GM19240 (cell line): ENCODE results near the gene HYAL1.
"Not testable (repeated sequence)": the region's sequence is repeated elsewhere in the genome, so short reads cannot be mapped to it uniquely, and the experiment has no call there.

Experiments
- DNase-seq: peaks from one replicate; pipeline ENCODE4 v3.0.0; 2011; ENCODE audit warnings: low spot score; ENCODE audit not compliant: insufficient read length

Gene HYAL1

GRCh38 chr3:50295553-50296431, 7.6 kb downstream of the HYAL1 start:
- no peak for DNase-seq

DNA sequence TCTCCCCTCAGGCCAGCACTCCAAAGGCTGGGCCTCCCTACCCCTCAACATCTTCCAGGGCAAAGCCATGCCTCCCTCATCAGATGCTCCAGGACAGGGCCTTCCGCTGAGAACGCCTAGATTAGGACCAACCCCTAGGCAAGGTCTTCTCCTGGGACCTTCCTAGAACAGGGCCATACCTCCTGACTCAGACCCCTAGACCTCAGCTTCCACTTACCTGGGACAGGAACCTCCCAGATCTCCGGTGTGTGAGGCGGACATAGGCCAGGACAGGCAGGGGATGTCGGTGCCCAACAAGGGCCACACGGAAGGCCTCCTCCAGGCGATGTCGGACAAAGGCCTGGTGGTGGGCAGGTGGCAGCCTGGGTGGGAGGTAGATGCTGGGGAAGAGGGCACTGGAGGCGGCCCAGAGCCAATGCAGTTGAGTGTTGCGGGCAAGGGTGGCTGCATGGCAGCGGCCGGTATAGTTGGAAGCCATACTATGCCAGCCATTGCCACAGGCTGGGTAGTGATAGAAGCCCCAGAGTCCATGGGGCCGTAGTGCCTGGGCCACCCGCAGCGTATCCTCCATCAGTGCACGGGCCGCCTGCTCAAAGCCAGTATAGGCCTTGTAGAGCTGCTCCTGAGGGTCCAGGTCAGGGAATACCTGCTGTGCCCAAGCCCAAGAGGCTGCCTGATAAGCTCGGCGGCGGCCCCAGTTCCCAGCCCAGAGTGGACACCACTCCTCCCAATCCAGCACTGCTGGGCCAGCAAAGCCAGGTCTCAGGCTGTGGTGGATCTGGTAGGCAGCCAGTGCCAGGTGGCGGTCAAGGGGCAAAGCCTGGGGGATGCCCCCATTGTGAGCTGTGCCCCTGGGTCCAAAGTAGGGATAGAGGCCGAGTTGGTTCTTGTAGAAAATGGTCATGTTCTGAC, 8.6 kb downstream of the HYAL1 start:
- DNase-seq: no peak

- DNase-seq: no peak
These were observed 9.3 kb downstream of the HYAL1 start for GRCh38 chr3:50294089-50294488.

DNA sequence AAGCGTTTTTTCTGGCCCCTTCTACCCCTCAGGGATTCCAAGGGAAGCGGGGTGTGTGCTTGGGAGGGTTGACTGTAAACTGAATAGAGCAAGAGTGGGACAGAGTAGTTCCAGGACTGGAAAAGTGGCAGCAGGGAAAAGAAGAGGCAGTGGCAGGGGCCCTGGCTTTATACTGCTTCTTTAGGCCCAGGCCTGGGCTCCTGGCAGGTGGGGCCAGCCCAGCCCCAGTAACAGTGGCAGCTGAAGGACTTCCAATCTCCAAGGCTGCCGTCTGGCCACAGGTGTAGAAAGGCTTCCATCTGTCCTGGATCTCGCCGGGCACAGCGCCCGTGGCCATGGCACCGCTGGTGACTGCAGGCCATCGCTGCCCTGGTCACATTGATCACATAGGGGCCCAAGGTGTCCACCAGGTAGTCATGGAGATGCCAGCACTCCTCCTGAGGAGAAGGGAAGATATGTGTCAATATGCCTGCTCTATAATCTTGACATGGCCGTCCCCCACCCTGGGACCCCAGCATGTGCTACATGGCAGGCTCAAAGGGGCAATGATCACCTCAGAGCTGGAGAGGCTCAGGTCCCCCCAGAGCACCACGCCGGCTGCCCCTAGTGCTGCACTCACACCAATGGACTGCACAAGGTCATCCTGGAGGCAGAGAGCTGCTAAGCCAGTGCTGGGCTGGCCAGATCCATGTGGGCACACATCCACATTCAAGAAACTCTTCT, 10.1 kb downstream of the HYAL1 start:
- DNase-seq: no peak

DNA sequence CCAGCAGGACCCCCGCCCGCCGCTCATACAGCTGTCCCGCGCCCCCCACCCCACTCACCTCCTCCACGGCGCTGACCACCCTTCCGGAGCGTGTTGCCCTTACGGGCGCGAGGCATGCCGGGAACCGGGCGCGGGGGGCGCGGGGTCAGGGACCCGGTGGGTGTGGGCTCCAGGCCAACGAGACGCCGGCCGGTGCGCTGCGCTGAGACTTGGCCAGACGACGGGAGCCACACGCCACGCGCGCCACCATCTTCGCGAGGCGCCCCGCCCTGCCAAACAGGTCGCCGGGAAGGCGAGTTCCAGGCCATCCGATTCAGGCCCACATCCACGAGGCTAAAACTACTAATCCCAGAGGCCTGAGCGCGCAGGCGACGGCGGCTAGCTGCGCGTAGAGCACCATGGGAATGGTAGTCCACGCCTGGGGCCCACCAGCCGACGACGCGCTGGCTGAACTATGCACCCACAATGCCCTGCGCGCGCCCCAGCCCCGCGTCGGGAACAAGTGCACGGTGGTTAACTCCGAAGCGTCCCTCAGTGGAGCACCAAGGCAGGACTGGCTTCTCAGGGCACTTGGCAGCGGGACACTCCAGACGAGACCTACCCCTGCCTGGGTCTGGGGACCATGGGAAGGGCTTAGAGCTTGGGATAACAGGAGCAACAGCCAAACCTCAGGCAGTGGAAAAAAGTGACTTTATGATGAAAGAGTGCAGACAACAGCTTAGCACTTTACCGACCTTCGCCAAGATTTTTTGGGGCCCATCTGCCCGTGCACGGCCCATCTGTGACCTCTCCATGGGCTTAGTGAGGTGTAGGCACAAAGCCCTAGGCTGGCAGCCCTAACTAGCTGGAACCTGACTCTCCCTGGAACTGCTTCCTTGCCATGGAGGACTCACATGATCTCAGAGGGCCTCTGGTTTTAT, 11.0 kb downstream of the HYAL1 start, which contains the start of gene IFRD2:
Gene IFRD2, minus strand, starts transcription at position 271 of the 920 bp plus-strand sequence. Its CDS starts 155 bp downstream, at position 116.
- peak; percentile 92 for DNase-seq

DNA sequence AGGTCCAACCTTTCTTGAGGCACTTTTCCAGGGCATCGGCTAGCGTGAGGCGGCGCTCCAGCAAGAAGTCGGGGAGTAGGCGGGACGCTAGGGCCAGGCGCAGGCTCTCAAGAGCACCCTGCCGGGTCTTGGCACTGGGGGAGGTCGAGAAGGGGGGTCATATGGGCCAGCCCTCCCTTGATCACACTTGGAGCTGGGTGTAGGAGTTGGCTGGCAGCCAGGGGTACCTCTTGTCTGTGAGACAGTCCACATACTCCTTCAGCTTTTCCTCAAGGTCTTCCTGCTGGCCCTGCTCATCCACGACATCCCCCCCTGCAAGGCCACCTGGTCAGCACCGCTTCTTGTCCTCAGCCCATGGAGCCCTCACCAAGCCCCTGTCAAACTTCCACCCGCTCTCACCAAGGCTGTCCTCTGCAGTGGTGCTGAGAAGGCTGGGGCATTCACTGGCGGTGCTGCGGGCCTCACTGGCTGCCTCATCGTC, 13.2 kb downstream of the HYAL1 start:
- no peak for DNase-seq

DNA sequence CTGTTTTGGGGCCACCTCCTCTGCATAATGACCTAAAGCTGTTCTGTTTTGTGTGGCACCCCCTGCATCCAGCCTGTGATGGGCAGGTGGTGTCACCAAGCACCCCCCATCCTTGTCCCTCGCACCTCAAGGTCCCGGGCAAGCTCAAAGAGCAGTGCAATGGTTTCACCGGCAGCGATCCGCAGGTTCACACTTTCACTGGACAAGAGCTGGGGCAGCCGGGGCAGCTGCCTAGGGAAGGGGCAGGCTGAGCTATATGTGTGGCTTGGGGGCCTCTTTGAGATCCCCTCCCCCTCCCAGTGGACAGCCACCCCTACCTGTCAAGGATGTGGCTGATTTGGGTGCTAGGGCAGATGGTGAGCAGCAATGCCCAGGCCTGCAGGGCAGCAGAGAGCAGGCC, 14.2 kb downstream of the HYAL1 start:
- DNase-seq: no peak

DNA sequence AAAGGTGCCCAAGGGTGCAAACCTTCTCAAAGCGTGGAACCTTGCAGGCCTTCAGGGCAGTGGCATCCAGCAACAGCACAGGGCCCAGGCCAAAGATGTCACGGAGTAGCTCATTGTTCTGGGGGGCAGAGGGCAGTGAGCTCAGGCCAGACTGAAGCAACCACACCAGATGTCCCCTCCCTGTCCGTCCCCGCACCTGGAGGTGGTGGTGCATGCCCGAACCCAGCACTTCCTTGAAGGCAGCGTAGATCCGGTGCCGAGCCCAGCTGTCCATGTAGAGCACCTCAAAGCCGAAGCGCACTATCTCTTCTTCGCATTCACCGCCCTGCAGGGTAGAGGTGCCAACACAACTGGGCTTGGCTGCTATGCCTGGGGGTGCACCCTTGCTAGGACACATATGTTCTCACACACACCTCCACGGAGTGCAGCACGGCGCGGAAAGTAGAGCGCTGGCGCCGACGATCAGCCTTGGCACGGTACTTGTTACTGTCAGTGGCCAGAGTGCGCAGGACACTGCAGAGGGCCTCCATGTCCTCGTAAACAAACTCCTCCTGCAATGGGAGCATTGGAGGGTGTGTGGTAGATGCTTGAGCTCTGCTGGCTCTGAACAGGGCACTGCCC, 14.9 kb downstream of the HYAL1 start:
- no peak for DNase-seq

GRCh38 chr3:50287262-50287661, 16.1 kb downstream of the HYAL1 start:
- DNase-seq: no peak

DNA sequence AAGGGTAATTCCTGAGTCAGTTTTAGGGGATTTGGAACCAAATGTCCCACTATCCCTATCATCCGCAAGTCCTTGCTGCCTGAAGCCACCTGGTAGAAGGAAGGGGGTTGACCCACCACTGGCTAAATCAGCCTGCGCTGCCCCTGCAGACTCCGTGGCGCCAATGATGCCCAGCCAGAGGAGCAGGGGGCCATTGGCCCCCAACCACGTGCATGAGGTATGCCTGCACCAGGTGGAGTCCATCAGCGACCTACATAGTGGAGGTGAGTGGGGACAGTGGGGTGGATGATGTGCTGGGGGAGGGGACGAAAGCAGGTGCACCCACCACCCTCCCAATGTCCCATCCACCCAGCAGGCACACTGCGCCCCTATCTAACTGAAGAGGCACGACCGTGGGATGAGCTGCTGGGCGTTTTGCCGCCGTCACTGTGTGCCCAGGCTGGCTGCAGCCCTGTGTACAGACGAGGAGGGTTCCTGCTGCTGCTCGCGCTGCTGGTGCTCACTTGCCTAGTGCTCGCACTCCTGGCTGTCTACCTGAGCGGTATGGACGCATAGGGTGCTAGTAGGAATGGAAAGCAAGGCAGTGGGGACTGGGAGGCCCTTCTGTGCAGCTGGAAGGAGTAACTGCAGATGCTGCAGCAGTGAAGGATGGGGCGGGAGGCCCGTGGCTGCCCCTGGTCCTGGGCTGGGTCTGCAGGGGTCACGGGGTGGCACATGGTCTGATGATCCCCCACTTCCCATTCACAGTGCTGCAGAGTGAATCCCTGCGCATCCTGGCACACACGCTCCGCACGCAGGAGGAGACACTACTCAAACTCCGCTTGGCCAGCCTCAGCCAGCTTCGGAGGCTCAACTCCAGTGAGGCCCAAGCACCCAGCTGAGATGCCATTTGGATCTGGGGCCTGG, 16.8 kb downstream of the HYAL1 start:
- DNase-seq: no peak

DNA sequence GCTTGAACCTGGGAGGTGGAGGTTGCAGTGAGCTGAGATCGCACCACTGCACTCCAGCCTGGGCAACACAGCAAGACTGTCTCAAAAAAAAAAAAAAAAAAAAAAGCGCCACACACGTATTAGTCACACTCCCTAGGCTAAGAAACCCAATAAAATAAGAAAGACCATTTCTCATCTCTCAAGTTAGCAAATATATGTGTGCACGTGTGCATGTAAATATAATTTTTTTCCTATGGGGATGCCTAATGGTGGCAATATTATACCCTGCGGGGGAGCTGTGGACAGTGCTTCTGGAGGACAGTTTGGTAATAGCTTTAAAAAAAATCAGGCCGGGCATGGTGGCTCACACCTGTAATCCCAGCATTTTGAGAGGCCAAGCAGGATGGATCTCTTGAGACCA, 19.3 kb downstream of the HYAL1 start:
- not testable (repeated sequence) for DNase-seq

GRCh38 chr3:50279255-50280016, 23.9 kb downstream of the HYAL1 start:
- DNase-seq: no peak

DNA sequence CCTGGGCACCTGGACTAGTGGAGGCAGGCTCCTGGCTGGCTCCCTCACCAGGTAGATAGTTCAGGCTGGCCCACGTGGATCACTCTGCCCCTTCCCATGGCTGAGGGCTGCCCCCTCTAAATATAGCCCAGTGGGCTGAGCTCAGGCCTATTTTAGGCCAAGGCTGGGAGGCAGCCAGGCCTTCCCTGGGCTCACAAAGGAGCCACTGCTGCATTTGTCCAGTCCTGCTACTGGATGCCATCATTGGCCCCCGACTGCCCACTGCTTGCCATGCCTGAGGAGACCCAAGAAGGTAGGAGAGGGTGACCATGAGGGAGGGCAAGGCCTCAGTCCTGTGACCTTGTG, 24.5 kb downstream of the HYAL1 start, which contains the start of gene LSMEM2:
Gene LSMEM2, plus strand, starts transcription at position 208 of the 345 bp plus-strand sequence. Its CDS starts 27 bp downstream, at position 235.
- DNase-seq: no peak

- no peak for DNase-seq
These were observed 25.1 kb downstream of the HYAL1 start for GRCh38 chr3:50278123-50278879.

DNA sequence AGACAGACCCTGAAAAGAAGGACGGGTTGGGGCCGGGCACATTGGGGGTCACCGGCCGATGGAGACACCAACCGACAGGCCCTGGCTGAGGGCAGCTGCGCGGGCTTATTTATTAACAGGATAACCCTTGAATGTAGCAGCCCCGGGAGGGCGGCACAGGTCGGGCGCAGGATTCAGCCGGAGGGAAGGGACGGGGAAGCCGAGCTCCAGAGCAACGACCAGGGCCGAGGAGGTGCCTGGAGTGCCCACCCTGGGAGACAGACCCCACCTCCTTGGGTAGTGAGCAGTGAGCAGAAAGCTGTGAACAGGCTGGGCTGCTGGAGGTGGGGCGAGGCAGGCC, 26.6 kb downstream of the HYAL1 start:
- DNase-seq: no peak

GRCh38 chr3:50275996-50276761, 27.2 kb downstream of the HYAL1 start:
- no peak for DNase-seq
